GM12892 (cell line): Measurements from ENCODE around the gene ZNF3.

Experiments
- DNase-seq: peaks from one replicate; pipeline ENCODE4 v3.0.0; 2011; ENCODE audit not compliant: insufficient read length
- FAIRE-seq: peaks from 2 replicates; lab custom pipeline; 2011; peaks lifted over from hg19 to GRCh38; lab: Jason Lieb, UNC
- POLR2A ChIP-seq: IDR thresholded peaks from 2 replicates; pipeline ENCODE4 v1.6.1; 2011; ENCODE audit warnings: low read depth, low read length, control low read depth
- POLR2AphosphoS5 ChIP-seq: IDR thresholded peaks from 2 replicates; pipeline ENCODE4 v1.6.1; 2011; ENCODE audit warnings: low read depth, low read length, control low read depth
- TAF1 ChIP-seq: IDR thresholded peaks from 2 replicates; pipeline ENCODE4 v1.6.1; 2011; ENCODE audit warnings: low read depth, mild to moderate bottlenecking, control low read depth, low read length, borderline replicate concordance

ZNF3 gene

GRCh38 chr7:100079024-100079560 lies 2.4 kb downstream of the ZNF3 start:
- DNase-seq, result no peak
- FAIRE-seq, result no peak
- TF ChIP-seq TAF1 (no peak), POLR2AphosphoS5 (no peak), POLR2A (no peak)

- FAIRE-seq, result no peak
- no peak for DNase-seq
- TF ChIP-seq POLR2A, result no peak
- TF ChIP-seq TAF1, result no peak
- TF ChIP-seq POLR2AphosphoS5, result no peak
Observed at GRCh38 chr7:100077205-100077604, 4.3 kb downstream of the ZNF3 start.

GRCh38 chr7:100075418-100075817 lies 6.1 kb downstream of the ZNF3 start:
- DNase-seq (no peak), FAIRE-seq (no peak)
- TF ChIP-seq TAF1, result no peak
- no peak for TF ChIP-seq POLR2AphosphoS5
- no peak for TF ChIP-seq POLR2A

DNA sequence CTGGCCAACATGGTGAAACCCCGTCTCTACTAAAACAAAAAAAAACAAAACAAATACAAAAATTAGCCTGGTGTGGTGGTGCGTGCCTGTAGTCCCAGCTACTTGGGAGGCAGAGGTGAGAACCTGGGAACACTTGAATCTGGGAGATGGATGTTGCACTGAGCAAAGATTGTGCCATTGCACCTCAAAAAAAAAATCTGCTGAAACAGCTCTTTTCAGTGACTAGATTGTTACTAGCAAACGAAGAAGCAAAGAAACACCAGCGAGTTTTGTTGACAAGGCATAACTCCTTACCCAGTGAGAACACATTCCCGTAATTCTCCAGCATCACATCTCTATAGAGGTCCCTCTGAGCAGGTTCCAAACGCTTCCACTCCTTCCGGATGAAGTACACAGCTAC lies 6.7 kb downstream of the ZNF3 start:
- TF ChIP-seq POLR2AphosphoS5 (no peak), TAF1 (no peak), POLR2A (no peak)
- FAIRE-seq (no peak), DNase-seq (no peak)

- DNase-seq (no peak), FAIRE-seq (no peak)
- TF ChIP-seq TAF1 (no peak), POLR2A (no peak), POLR2AphosphoS5 (no peak)
Observed at GRCh38 chr7:100072462-100072861, 9.1 kb downstream of the ZNF3 start.

DNA sequence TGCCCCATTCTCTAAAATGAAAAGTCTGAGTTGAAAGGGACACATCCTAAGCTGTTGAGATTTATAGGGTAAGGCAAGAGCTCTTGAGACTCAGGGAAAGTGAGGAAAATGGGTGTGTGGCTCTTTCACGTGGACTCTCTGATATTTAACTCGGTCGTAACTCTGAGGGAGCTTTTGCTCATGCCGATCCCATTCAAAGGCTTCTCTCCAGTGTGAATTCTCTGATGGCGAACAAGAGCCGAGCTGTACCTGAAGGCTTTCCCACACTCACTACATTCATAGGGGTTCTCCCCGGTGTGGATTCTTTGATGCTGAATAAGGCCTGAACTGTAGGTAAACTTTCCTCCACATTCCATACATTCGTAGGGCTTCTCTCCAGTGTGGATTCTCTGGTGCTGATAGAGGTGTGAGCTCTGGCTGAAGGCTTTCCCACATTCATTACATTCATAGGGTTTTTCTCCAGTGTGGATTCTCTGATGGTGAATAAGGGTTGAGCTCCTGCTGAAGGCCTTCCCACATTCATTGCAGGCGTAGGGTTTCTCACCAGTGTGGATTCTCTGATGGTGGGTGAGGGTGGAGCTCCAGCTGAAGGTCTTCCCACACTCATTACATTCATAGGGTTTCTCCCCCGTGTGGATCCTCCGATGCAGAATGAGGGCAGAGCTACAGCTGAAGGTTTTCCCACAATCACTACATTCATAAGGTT lies 10.4 kb downstream of the ZNF3 start:
- FAIRE-seq (no peak), DNase-seq (no peak)
- TF ChIP-seq TAF1 (no peak), POLR2A (peak; percentile 9), POLR2AphosphoS5 (peak; percentile 62)

- TF ChIP-seq POLR2A (no peak), TAF1 (no peak), POLR2AphosphoS5 (no peak)
- no peak for DNase-seq
- FAIRE-seq, result no peak
Observed at GRCh38 chr7:100069991-100070390, 11.5 kb downstream of the ZNF3 start.

DNA sequence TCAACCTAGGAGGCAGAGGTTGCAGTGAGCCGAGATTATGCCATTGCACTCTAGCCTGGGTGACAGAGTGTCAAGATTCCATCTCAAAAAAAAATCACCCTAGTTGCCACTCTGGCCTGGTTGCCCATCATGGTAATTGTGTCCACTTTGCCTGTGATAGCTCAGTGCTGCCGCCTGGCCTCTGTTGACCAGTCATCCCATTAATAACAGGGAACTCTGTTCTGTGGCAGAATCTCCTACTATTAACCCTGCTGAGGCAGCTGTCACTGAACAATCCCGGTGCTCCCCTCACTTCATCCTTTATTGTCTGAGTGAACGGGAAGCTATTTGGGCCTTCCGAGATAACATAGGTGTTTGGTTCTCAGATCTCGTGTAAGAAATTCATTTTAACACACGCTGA lies 14.6 kb downstream of the ZNF3 start:
- no peak for DNase-seq
- TF ChIP-seq TAF1 (no peak), POLR2A (no peak), POLR2AphosphoS5 (no peak)
- FAIRE-seq, result no peak

DNA sequence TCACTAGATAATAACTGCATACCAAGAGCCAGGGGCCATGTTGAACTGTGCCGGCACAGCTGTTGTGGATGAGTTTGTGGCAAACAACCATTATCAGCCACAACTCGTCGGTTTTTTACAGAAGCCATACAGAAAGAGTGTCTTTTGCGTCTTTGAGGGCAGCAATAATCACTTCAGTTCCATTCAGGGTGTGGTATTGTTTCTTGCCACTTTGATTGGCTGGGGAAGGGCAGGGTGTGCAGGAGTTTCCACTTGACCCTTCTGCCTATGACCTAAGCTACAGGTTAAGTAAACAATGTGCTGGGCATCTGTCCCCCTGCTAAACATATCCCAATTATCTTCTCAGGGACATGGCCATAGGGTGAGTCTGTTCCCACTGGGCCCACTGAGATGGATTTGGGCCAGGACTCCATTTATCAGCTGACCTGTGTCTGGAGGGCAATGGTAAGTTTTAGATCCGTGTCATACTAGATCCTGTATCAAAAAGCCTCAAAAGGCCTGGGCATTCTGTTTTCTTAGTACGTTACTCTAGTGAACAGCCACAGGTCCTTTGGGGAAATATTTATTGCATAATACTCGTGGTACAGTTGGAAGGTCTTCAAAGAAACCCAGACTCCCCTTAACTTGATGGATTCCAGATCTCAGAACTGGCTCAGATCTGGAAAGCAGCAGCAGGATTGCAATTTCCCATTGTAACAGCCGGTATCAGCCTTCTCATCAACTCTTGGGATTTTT lies 15.9 kb downstream of the ZNF3 start:
- FAIRE-seq (no peak), DNase-seq (no peak)
- TF ChIP-seq POLR2AphosphoS5, result no peak

DNA sequence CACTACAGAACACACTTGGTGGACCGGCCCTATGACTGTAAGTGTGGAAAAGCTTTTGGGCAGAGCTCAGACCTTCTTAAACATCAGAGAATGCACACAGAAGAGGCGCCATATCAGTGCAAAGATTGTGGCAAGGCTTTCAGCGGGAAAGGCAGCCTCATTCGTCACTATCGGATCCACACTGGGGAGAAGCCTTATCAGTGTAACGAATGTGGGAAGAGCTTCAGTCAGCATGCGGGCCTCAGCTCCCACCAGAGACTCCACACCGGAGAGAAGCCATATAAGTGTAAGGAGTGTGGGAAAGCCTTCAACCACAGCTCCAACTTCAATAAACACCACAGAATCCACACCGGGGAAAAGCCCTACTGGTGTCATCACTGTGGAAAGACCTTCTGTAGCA lies 17.4 kb downstream of the ZNF3 start:
- DNase-seq, result no peak
- FAIRE-seq, result no peak
- TF ChIP-seq POLR2AphosphoS5 (no peak), TAF1 (no peak), POLR2A (no peak)

GRCh38 chr7:100063376-100063775 lies 18.1 kb downstream of the ZNF3 start:
- DNase-seq, result no peak
- no peak for TF ChIP-seq POLR2AphosphoS5
- TF ChIP-seq TAF1, result no peak
- TF ChIP-seq POLR2A, result no peak
- no peak for FAIRE-seq

GRCh38 chr7:100061518-100062193 lies 19.9 kb downstream of the ZNF3 start:
- TF ChIP-seq TAF1 (no peak), POLR2A (no peak), POLR2AphosphoS5 (no peak)
- DNase-seq (no peak), FAIRE-seq (no peak)
